Putamen (tissue), 1 donor: ENCODE measurements around the gene ZNRF1.
A peak's percentile ranks its signal among the peaks of the same experiment; 100 is the strongest.
"Not testable (repeated sequence)": the region's sequence is repeated elsewhere in the genome, so short reads cannot be mapped to it uniquely, and the experiment has no call there.

Experiments
- DNase-seq: peaks from one replicate; pipeline ENCODE4 v3.0.0-alpha.2; 2016; ENCODE audit warnings: low spot score

ZNRF1 gene

GRCh38 chr16:74998481-74999218 is at the start of gene ZNRF1:
Gene ZNRF1, plus strand, starts transcription at chr16:74999024. Its CDS starts 648 bp downstream, at chr16:74999672.
- DNase-seq: peak; percentile 79

GRCh38 chr16:74949309-74949708 is 49.5 kb upstream of the ZNRF1 start:
- no peak for DNase-seq

DNA sequence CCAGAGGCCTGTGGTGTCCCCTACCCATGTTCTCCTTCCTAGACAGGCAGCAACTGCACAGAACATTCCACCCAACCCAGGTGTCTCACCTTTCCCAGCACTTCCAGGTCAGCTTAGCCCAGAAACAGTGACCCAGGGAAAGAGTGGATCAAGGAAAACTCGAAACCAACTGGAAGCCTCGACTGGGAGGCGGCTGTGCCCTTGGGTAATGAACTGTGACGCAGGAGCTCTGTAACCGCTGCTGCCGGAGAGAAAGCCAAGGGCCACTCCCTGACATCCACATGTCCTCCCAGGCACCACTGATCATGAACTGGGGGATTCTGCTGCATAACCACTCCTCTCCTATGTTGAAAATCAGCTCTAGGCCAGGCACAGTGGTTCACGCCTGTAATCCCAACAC is 48.3 kb upstream of the ZNRF1 start:
- no peak for DNase-seq

DNA sequence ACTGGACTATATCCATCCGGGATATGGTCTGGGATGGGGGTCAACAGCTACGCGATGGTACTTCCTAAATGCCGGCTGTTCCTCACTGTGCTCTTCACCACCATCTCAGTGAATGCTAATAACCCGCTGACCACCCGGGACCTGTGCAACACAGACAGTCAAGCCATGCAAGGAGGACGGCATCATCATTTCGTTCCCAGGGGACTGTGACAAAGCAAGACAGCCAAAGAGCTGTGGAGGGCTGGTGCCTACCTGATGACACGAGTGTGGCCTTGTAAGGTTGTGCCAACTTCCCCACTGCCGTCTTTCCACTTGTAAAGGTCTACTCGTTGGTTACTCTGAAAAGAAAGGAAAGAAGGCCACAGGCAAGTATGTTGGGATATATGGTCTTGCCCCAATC is 47.6 kb upstream of the ZNRF1 start:
- DNase-seq: no peak

GRCh38 chr16:74951681-74952080 is 47.1 kb upstream of the ZNRF1 start:
- DNase-seq: no peak

GRCh38 chr16:74954763-74955162 is 44.1 kb upstream of the ZNRF1 start:
- DNase-seq: peak; percentile 45

DNA sequence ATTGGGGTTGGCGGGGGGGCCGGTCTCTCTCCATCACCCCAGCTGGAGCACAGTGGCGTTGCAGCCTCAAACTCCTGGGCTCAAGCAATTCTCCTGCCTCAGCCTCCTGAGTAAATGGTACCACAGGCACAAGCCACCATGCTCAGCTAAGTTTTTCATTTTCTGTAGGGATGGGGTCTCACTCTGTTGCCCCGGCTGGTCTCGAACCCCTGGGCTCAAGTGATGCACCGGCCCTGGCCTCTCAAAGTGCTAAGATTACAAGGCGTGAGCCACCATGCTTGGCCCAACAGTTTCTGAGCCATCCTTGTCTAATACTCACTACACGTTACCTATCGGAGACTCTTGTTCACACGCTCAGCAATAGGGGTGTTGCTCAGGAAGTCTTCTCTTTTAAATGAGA is 25.5 kb upstream of the ZNRF1 start:
- no peak for DNase-seq

DNA sequence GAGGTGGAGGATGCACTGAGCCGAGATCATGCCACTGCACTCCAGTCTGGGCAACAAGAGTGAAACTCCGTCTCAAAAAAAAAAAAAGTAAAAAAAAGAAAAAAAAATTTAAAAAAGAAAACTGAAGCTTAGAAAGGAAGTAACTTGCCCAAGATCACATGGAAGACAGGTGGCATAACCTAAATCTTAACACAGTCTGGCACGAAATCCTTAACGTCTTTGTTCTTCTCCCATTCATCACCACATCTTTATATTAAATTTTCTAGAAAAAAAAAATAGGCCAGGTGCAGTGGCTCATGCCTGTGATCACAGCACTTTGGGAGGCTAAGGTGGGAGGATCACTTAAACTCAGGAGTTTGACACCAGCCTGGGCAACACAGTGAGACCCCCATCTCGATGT is 23.2 kb upstream of the ZNRF1 start:
- DNase-seq: no peak

- no peak for DNase-seq
These were observed 16.6 kb upstream of the ZNRF1 start for GRCh38 chr16:74982256-74982655.

DNA sequence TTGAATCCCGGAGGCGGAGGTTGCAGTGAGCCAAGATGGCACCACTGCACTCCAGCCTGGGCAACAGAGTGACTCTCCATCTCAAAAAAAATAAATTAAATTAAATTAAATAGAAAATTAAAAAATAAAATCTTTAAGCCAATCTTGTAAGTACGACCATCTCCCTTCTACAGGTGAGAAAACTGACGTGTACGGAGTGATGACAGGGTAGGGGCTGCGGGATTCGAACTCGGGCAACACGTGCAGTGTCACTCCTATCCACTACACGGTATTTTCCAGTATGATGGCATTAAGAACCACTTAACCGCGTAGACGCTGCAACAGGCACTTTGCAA is 14.7 kb upstream of the ZNRF1 start:
- no peak for DNase-seq

- peak; percentile 99 for DNase-seq
These were observed 14.1 kb upstream of the ZNRF1 start, which contains the start of gene WDR59 for GRCh38 chr16:74984529-74985296. Gene WDR59, minus strand, starts transcription at chr16:74985123. Its CDS starts 106 bp downstream, at chr16:74985017.

GRCh38 chr16:74987027-74987681 is 11.7 kb upstream of the ZNRF1 start:
- no peak for DNase-seq

GRCh38 chr16:74989864-74990263 is 9.0 kb upstream of the ZNRF1 start:
- not testable (repeated sequence) for DNase-seq

DNA sequence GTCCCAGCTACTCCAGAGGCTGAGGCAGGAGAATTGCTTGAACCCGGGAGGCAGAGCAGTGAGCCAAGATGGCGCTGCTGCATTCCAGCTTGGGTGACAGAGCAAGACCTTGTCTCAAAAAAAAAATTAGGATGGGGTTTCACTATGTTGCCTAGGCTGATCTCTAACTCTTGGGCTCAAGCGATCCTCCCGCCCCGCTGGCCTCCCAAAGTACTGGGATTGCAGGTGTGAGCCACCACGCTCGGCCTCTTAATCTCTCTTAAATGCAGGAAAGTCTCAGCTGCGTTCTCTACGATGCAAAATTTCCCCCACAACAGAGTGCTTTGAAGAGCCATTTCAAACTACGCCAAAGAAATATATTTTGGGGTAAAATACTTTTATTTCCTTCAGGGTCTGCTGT is 8.0 kb upstream of the ZNRF1 start:
- DNase-seq: no peak

DNA sequence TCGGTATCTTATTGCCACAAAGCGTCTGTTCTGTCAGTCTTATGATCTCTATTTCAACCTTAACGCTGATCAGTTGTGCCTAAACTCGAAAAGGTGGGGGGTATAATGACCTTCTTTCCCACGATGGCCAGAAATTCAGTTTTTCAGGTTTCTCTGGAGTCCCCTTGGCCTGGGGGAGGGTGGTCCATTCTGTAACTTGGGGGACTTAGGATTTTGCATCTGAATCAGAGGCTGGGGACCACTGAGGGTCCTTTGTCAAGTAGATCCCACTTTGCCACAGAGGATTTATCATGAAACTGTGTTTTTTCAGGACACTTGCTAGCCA is 7.6 kb upstream of the ZNRF1 start:
- DNase-seq: no peak

DNA sequence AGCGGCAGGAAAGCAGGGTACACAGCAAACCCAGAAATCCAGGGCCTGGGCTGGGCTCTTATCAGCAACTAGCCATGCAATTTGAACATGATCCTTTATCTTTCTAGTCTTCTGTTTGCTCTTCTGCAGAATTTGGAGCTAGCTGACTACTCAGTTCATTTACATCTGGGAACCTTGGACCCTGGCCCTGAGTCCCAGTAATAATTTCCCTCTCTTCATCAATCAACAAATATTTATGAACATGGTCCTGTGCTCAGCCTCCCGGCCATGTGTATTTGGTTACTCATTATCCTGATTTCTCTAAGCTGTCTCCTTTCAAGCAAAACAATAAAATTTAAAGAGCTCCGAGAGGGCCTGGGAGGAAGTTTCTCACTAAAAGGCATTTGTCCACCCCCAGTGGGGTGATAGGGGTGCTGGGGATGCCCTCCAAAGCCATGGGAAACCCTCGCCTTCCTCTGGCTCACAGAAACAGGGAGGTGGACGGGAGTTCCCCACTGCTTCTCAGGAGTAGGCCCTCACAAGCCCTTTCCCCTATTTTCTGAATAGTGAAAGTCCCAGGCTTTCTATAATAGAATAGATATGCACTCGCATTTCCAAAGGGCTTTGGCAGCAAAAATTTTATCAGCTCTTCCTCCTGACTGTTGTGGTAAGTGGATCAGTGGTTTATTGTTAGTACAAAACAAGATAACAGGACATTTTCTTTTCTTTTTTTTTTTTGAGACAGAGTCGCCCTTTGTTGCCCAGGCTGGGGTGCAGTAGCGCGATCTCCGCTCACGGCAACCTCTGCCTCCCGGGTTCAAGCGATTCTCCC is 7.0 kb upstream of the ZNRF1 start:
- no peak for DNase-seq

DNA sequence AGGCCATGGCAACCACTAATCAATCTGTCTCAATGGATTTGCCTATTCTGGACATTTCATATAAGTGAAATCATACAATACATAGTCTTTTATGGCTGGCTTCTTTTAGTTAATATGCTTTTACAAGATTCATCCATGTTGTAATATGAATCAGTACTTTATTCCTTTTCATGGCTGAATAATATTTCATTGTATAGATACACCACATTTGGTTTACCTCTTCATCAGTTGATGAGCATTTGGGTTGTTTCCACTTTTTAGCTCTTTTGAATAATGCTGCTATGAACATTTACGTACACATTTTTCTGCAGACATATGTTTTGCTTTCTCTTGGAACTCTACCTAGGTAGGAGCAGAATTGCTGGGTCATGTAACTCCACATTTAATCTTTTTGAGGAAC is 2.8 kb upstream of the ZNRF1 start:
- DNase-seq: no peak

GRCh38 chr16:74997042-74997491 is 1.8 kb upstream of the ZNRF1 start:
- no peak for DNase-seq

DNA sequence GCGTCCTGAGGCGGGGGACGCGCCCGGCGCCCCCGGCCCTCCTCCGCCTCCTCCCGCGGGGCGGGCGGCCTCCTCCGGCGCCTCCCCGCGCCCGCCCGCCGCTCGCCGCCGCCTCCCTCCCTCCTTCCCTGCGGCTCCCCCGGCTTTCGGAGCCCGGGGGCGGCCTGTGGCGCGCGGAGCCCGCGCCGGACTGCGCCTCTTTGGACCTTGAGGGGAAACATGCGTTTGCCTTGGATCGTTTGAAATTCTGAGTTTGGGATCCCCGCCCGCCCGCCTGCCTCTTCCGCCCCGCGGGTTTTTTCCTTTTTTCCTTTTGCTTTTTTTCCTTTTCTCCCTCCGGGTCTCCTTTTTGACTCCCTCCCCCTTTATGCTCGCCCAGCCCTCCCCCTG is 390 bp downstream of the ZNRF1 start:
- peak; percentile 50 for DNase-seq

DNA sequence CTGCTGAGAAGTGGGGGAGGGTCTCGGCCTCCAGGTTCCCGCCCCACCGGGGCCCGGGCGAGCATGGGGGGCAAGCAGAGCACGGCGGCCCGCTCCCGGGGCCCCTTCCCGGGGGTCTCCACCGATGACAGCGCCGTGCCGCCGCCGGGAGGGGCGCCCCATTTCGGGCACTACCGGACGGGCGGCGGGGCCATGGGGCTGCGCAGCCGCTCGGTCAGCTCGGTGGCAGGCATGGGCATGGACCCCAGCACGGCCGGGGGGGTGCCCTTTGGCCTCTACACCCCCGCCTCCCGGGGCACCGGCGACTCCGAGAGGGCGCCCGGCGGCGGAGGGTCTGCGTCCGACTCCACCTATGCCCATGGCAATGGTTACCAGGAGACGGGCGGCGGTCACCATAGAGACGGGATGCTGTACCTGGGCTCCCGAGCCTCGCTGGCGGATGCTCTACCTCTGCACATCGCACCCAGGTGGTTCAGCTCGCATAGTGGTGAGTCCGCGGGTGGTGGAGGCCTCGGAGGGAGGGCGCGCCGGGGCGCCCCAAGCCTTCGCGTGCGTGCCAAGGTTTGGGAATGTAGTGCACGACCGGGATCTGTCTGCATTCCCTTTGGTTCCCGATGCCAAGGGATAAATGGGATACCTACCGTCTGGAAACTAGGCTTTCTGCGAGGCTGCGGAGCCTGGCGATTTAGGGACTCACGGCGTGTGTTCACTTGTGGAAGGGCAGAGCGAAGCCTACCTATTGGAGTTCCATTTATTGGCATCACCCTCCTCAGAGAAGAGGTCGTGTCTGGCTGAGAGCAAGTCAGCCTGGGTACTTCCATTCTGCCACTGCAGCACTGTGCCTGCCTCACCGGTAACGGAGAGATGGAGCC is 1.0 kb downstream of the ZNRF1 start:
- DNase-seq: peak; percentile 33

- no peak for DNase-seq
These were observed 1.8 kb downstream of the ZNRF1 start for GRCh38 chr16:75000481-75001081.
